Skeletal muscle tissue (tissue), 4 donors: Measurements from ENCODE around the gene BMF. TPM values are rescaled to one million over a fixed set of nuclear protein-coding genes. Genes with fewer than 3 reads are reported as not detected.
A peak's percentile ranks its signal among the peaks of the same experiment; 100 is the strongest.

Experiments
- H3K27ac ChIP-seq: one replicate; pipeline ENCODE4 v1.7.0; 2013; ENCODE audit warnings: mild to moderate bottlenecking, low read depth, low read length, inconsistent platforms
- H3K27me3 ChIP-seq, 3 donors: one replicate each; pipeline ENCODE4 v1.7.0; 2013; ENCODE audit warnings: low read length in 3 of 3; ENCODE audit not compliant: control insufficient read depth in 3 of 3, insufficient read depth in 3 of 3
- H3K36me3 ChIP-seq, 3 donors: one replicate each; pipeline ENCODE4 v1.7.0; 2013; ENCODE audit warnings: low read length in 3 of 3; ENCODE audit not compliant: control insufficient read depth in 3 of 3, insufficient read depth in 3 of 3
- H3K4me1 ChIP-seq, 3 donors: one replicate each; pipeline ENCODE4 v1.7.0; 2013; ENCODE audit warnings: low read length in 3 of 3, mild to moderate bottlenecking in 3 of 3; ENCODE audit not compliant: control insufficient read depth in 3 of 3, insufficient read depth in 3 of 3
- H3K4me3 ChIP-seq, 3 donors: one replicate each; pipeline ENCODE4 v1.7.0; 2013; ENCODE audit warnings: low read length in 3 of 3
- H3K9ac ChIP-seq, 3 donors: one replicate each; pipeline ENCODE4 v1.7.0; 2013; ENCODE audit warnings: low read length in 3 of 3, mild to moderate bottlenecking in 3 of 3, moderate library complexity in 2 of 3, low read depth in 1 of 3
- H3K9me3 ChIP-seq, 3 donors: one replicate each; pipeline ENCODE4 v1.7.0; 2013; ENCODE audit warnings: low read length in 3 of 3; ENCODE audit not compliant: control insufficient read depth in 3 of 3
- total RNA-seq: library from RNA; depleted of rRNA; stranded (reverse); fragments of >200 nt; gene quantifications from one replicate; pipeline ENCODE4 v1.2.3, GENCODE V29; 2014
- donor health status: Osteomylitis.

Gene BMF
- total RNA-seq, 1 donor from 2014 or later = 8.4 TPM

- H3K4me1 ChIP-seq = peaks cover 37 to 63% (median 49%) of the 10 kb centered on the region in 3 donors
- H3K27me3 ChIP-seq = no peaks in the 10 kb centered on the region
- H3K9ac ChIP-seq = no peak overlapping the region
- H3K36me3 ChIP-seq = peaks cover 0 to 8% (median 2%) of the 10 kb centered on the region in 3 donors
- no peak overlapping the region for H3K4me3 ChIP-seq
- no peak overlapping the region for H3K27ac ChIP-seq
- no peaks in the 10 kb centered on the region for H3K9me3 ChIP-seq
Observed at GRCh38 chr15:40050788-40051470, 57.8 kb downstream of the BMF start.

DNA sequence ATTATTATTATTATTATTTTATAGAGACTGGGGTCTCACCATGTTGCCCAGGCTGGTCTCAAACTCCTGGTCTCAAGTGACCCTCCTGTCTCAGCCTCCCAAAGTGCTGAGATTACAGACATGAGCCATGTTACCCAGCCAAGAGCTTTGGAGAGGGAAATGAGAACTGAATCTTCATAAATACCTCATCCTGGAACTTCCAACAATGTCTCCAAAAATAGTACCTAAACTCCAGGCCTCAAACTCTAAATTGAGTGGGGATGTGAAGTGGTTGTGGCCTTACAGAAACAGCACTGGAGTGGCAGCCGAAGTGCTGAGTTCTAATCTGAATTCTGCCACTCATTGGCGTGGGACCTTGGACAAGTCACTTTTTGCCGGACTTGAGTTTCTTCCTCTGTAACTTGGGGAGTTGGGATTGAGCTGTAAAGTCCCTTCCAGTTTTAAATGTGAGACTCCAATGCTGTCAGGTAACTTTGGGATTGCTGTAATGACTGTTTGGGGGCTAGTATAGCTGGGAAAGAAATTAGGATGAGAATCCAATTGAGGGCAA, 59.7 kb downstream of the BMF start:
- Histone ChIP-seq H3K4me3 (no peak overlapping the region), H3K4me1 (peaks cover 33 to 57% (median 42%) of the 10 kb centered on the region in 3 donors), H3K36me3 (peaks cover 0 to 8% (median 2%) of the 10 kb centered on the region in 3 donors), H3K27me3 (no peaks in the 10 kb centered on the region), H3K9ac (no peak overlapping the region), H3K9me3 (no peaks in the 10 kb centered on the region), H3K27ac (no peak overlapping the region)

DNA sequence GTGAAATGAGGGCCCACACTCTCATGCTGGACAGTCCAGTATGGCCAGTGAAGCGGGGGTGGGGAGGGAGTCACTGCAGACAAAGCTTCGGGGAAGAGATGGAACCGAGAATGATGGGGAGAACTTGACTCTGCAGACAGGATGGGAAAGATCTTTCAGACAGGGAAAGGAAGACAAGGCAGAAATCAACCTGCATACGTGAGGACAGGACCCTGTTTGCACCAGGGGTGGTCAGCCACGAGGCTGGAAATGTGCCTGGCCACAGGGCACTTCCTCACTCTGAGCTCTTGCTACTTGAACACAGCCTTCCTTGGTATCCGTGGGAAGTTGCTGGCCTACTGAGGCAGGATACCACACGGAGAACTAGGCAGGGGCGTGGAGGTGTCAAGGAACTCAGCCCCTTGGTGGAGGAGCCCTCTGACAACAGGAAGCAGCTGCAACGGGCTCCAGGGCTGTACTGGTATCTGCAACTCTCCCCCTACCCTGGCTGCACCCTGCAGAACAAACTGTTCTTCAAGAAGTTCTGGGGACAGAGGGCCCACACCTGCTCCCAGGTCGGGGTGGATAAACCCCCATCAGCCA, 60.4 kb downstream of the BMF start:
- Histone ChIP-seq H3K36me3 (peaks cover 0 to 6% (median 2%) of the 10 kb centered on the region in 3 donors), H3K4me1 (peaks cover 30 to 50% (median 35%) of the 10 kb centered on the region in 3 donors), H3K4me3 (no peak overlapping the region), H3K9me3 (no peaks in the 10 kb centered on the region), H3K27ac (peak overlapping the region; percentile 76), H3K27me3 (no peaks in the 10 kb centered on the region), H3K9ac (no peak overlapping the region)

DNA sequence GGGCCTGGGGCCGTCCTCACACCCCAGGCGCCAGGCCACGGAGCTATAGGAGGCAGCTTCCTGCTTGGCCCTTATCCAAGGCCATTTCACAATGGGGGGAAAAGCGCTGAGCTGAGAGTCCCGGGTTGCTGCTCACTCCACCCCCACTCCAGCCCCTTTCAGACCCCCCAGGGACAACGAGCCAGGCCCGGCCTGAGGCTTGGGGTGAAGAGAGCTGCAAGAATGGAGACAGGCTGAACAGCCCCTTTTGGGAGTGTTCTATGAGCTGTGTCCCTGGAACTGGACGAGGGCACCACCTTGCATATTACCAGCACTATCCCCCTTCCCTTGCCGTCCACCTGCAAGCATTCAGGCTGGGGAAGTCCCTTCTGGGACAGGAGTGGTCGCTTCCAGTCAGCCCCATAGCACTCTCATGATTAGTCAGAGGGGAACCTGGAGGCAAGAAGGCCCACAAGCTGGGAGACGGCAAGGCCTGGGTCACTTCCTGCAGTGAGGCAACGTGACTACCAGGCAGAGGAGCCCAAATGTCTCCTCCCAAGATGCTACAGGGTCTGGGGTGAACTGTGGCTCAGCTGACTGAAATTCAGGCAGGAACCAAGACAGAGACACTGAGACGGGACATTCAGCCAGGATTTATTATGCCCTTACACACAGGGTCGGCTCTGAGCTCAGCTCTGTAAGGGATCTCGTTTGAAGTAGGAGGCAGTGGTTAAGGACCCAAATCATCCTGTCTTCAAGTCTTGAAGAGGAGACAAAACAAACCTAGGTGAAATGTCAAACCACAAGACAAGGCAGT, 61.1 kb downstream of the BMF start:
- Histone ChIP-seq H3K36me3 (peaks cover 0 to 6% (median 2%) of the 10 kb centered on the region in 3 donors), H3K27me3 (no peaks in the 10 kb centered on the region), H3K4me3 (no peak overlapping the region), H3K9ac (peak overlapping the region in 1 of 3 donors; percentile 33), H3K4me1 (peaks cover 30 to 47% (median 35%) of the 10 kb centered on the region in 3 donors), H3K27ac (peak overlapping the region; percentile 76), H3K9me3 (no peaks in the 10 kb centered on the region)

DNA sequence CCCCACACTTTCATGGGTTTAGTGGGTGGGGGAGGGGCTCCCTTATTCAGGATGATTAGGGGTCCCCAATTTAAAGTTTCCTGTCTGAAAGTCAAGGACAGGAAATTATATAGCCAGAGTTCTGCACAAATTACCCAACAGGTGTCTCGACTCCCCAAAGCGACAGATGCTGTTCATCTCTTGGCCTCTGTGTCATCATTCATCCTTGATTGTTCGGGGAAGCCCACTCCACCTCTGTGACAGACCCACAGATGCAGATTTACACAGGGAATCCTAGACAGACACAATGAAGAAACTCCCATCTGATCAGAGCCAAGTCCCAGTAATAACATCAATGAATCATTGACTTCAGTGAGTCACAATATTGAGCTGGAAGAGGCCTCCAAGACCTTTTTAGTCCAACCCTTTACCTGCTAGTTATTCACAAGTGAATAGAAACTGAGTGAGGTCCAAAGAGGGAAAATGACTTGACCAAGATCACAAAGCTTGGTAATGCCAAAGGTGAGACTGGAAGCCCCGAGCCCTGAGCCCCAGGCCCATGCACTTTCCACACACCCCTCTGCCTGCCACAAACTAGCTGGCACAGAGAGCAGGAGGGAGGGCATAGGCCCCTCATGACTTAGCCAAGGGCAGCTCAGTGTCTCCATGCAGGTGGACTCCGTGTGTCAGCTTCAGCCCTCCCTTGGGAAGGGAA, 61.8 kb downstream of the BMF start:
- Histone ChIP-seq H3K4me3 (no peak overlapping the region), H3K27ac (peak overlapping the region; percentile 76), H3K9me3 (no peaks in the 10 kb centered on the region), H3K36me3 (peaks cover 0 to 6% (median 2%) of the 10 kb centered on the region in 3 donors), H3K27me3 (no peaks in the 10 kb centered on the region), H3K4me1 (peaks cover 30 to 47% (median 35%) of the 10 kb centered on the region in 3 donors), H3K9ac (no peak overlapping the region)

- Histone ChIP-seq H3K4me1 (peaks cover 31 to 49% (median 35%) of the 10 kb centered on the region in 3 donors), H3K9ac (peak overlapping the region in 2 of 3 donors; percentile 38 to 71), H3K27ac (peak overlapping the region; percentile 16), H3K4me3 (no peak overlapping the region), H3K9me3 (no peaks in the 10 kb centered on the region), H3K36me3 (peaks cover 0 to 6% (median 2%) of the 10 kb centered on the region in 3 donors), H3K27me3 (no peaks in the 10 kb centered on the region)
Observed at GRCh38 chr15:40045572-40046217, 63.0 kb downstream of the BMF start.

DNA sequence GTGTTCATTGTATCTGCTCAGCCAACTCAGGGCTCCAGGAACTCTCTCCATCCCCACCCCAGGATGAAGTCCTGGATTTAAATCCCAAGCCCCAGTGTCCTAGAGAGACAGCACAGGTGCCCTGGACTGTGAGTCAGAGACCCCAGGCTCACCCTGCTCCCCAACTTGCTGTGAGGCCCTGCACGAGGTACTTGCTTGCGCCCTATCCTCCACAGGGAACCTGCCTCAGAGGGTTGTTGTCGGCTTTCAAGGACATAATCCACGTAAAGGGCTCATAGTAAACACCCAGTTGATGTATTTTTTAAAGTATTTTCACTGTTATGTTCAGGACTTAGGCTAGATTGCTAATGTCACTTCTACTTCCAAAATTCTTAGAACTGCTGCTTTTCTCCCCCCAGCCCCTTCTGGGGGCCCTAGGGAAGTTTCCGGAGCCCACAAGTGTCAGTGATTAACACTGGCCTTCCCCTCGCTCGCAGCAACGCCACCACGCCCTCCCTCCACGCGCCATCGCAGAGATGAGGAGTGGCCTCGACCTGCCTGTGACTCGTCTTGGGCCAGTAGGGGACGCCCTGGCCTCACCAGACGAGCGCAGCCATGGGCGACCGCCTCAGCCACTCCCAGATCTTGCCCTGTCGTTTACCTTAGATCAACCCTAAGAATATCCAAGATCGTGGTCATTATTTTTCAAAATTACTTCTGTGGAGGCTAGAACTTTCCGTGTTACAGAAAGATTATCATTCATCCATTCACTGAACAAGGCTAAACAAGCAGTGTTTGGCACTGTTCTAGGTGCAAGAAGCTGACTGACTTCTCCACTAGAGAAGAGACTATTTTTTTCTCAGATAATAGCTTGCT, 63.7 kb downstream of the BMF start:
- Histone ChIP-seq H3K4me3 (no peak overlapping the region), H3K4me1 (peaks cover 36 to 49% (median 38%) of the 10 kb centered on the region in 3 donors), H3K36me3 (peaks cover 0 to 6% (median 2%) of the 10 kb centered on the region in 3 donors), H3K27me3 (no peaks in the 10 kb centered on the region), H3K9ac (peak overlapping the region in 1 of 3 donors; percentile 71), H3K9me3 (no peaks in the 10 kb centered on the region), H3K27ac (peak overlapping the region; percentile 16)

DNA sequence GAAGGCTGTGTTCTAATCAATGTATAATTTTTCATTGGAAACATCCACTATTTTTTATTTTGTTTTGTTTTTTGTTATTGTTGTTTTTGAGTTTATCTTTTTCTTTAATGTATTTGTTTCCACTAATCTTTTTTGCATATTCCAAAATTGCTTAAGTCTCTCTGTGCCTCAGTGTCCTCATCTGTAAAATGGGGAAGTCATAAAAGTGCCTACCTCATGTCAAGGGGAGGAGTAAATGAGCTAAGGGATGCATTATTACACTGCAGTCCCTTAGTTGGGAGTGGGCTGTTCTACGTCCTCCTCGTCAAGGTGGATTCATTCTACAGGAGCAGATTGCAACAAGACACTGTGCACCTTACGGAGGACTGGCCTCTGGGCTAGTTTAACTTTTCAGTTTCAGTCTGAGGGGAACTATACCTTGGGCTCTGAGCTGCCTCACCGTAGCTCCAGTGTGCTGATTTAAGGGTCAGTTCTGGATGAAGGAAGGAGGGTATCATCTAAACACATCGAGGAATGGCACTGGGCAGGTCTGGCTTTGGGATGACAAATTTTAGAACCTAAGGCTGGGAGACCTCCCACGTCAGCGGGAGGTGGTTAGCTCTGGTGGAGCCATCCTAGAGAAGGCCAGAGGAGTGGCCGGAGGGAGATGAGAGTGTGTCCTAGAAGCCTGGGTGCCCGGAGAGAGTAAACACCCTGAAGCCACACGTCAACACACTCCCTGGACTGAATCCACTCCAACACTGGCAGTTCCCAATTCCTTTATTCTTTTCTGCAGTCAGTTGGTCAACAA, 64.6 kb downstream of the BMF start:
- H3K9me3 ChIP-seq = no peaks in the 10 kb centered on the region
- H3K36me3 ChIP-seq = peaks cover 0 to 6% (median 2%) of the 10 kb centered on the region in 3 donors
- H3K9ac ChIP-seq = no peak overlapping the region
- no peaks in the 10 kb centered on the region for H3K27me3 ChIP-seq
- no peak overlapping the region for H3K4me3 ChIP-seq
- H3K27ac ChIP-seq = no peak overlapping the region
- H3K4me1 ChIP-seq = peaks cover 37 to 48% (median 38%) of the 10 kb centered on the region in 3 donors
